H9 (cell line): ENCODE data around the gene WDR5B. TPM values are rescaled to one million over a fixed set of nuclear protein-coding genes. Genes with fewer than 3 reads are reported as not detected.

ENCODE experiments used
- DNase-seq: peaks from one replicate; pipeline ENCODE4 v3.0.0-alpha.2; 2017
- H2AFZ ChIP-seq: one replicate; pipeline ENCODE4 v1.6.1; 2013; ENCODE audit warnings: mild to moderate bottlenecking, low read length, control low read depth, moderate library complexity
- H2AK5ac ChIP-seq: 2 replicates; pipeline ENCODE4 v1.6.1; 2013; ENCODE audit warnings: low read length, control low read depth, mixed read lengths; ENCODE audit not compliant: insufficient read length
- H2BK120ac ChIP-seq: one replicate; pipeline ENCODE4 v1.6.1; 2013; ENCODE audit warnings: low read depth, mild to moderate bottlenecking, low read length, control low read depth, inconsistent platforms; ENCODE audit not compliant: poor library complexity, severe bottlenecking
- H2BK12ac ChIP-seq: 2 replicates; pipeline ENCODE4 v1.6.1; 2013; ENCODE audit warnings: low read length, control low read depth, mixed read lengths, low read depth; ENCODE audit not compliant: insufficient read length
- H2BK15ac ChIP-seq: 2 replicates; pipeline ENCODE4 v1.6.1; 2013; ENCODE audit warnings: low read depth, low read length, control low read depth
- H2BK20ac ChIP-seq: one replicate; pipeline ENCODE4 v1.6.1; 2013; ENCODE audit warnings: low read depth, mild to moderate bottlenecking, low read length, control low read depth, inconsistent platforms; ENCODE audit not compliant: poor library complexity, severe bottlenecking
- H2BK5ac ChIP-seq: 2 replicates; pipeline ENCODE4 v1.6.1; 2013; ENCODE audit warnings: low read length, control low read depth, mixed read lengths; ENCODE audit not compliant: insufficient read length
- H3K14ac ChIP-seq: 2 replicates; pipeline ENCODE4 v1.6.1; 2013; ENCODE audit warnings: low read length, control low read depth; ENCODE audit not compliant: insufficient read depth
- H3K18ac ChIP-seq: 2 replicates; pipeline ENCODE4 v1.6.1; 2013; ENCODE audit warnings: low read depth, mild to moderate bottlenecking, mixed read lengths, low read length, control low read depth; ENCODE audit not compliant: insufficient read length
- H3K23ac ChIP-seq: 2 replicates; pipeline ENCODE4 v1.6.1; 2013; ENCODE audit warnings: low read length, control low read depth, mixed read lengths, low read depth; ENCODE audit not compliant: insufficient read length
- H3K23me2 ChIP-seq: 2 replicates; pipeline ENCODE4 v1.6.1; 2013; ENCODE audit warnings: low read depth, mild to moderate bottlenecking, mixed read lengths, low read length, control low read depth; ENCODE audit not compliant: insufficient read length, poor library complexity, severe bottlenecking
- H3K27ac ChIP-seq: 2 replicates; pipeline ENCODE4 v1.5.1; 2013; ENCODE audit warnings: low read length, control low read depth, mixed read lengths, low read depth; ENCODE audit not compliant: insufficient read length
- H3K27me3 ChIP-seq: 2 replicates; pipeline ENCODE4 v1.6.1; 2013; ENCODE audit warnings: low read length, control low read depth, inconsistent platforms; ENCODE audit not compliant: insufficient read depth
- H3K4ac ChIP-seq: 2 replicates; pipeline ENCODE4 v1.6.1; 2013; ENCODE audit warnings: low read depth, mild to moderate bottlenecking, control low read depth, inconsistent platforms, low read length, moderate library complexity
- H3K4me1 ChIP-seq: 2 replicates; pipeline ENCODE4 v1.6.1; 2013; ENCODE audit warnings: low read length, control low read depth, inconsistent platforms; ENCODE audit not compliant: insufficient read depth
- H3K4me2 ChIP-seq: 2 replicates; pipeline ENCODE4 v1.6.1; 2013; ENCODE audit warnings: low read length, control low read depth, mixed read lengths; ENCODE audit not compliant: insufficient read length, insufficient read depth
- H3K56ac ChIP-seq: 2 replicates; pipeline ENCODE4 v1.6.1; 2013; ENCODE audit warnings: low read depth, mild to moderate bottlenecking, mixed read lengths, low read length, control low read depth; ENCODE audit not compliant: insufficient read length
- H3K79me1 ChIP-seq: 2 replicates; pipeline ENCODE4 v1.6.1; 2013; ENCODE audit warnings: low read depth, mild to moderate bottlenecking, moderate library complexity, low read length, control low read depth, inconsistent platforms; ENCODE audit not compliant: insufficient read depth, poor library complexity, severe bottlenecking
- H3K79me2 ChIP-seq: 2 replicates; pipeline ENCODE4 v1.6.1; 2013; ENCODE audit warnings: low read length, control low read depth, inconsistent platforms; ENCODE audit not compliant: insufficient read depth
- H3K9ac ChIP-seq: 2 replicates; pipeline ENCODE4 v1.6.1; 2013; ENCODE audit warnings: low read length, control low read depth, mixed read lengths; ENCODE audit not compliant: insufficient read length; ENCODE audit errors: extremely low read depth
- H3K9me3 ChIP-seq: one replicate; pipeline ENCODE4 v1.6.1; 2013; ENCODE audit warnings: low read depth, low read length, inconsistent platforms; ENCODE audit not compliant: control insufficient read depth
- H3T11ph ChIP-seq: one replicate; pipeline ENCODE4 v1.6.1; 2013; ENCODE audit warnings: mild to moderate bottlenecking, low read length, control low read depth, inconsistent platforms
- H4K20me1 ChIP-seq: one replicate; pipeline ENCODE4 v1.6.1; 2013; ENCODE audit not compliant: control insufficient read depth, insufficient read length, insufficient read depth
- H4K5ac ChIP-seq: 2 replicates; pipeline ENCODE4 v1.6.1; 2013; ENCODE audit warnings: low read depth, mild to moderate bottlenecking, mixed read lengths, low read length, control low read depth; ENCODE audit not compliant: insufficient read length
- H4K8ac ChIP-seq: replicated peaks from 2 replicates; pipeline ENCODE4 v1.6.1; 2013; ENCODE audit warnings: low read length, control low read depth, mixed read lengths, low read depth; ENCODE audit not compliant: insufficient read length
- H4K91ac ChIP-seq: 2 replicates; pipeline ENCODE4 v1.6.1; 2013; ENCODE audit warnings: low read depth, mild to moderate bottlenecking, moderate library complexity, mixed read lengths, low read length, control low read depth; ENCODE audit not compliant: insufficient read length
- H3K27ac Mint-ChIP-seq, 3 experiments: 2 replicates in 2 of 3; 3 replicates in 1 of 3; pipeline ENCODE4 v1.8.0; 2020 to 2021; ENCODE audit warnings: mixed read lengths in 3 of 3, mild to moderate bottlenecking in 1 of 3, moderate library complexity in 1 of 3
- H3K27me3 Mint-ChIP-seq: 2 replicates; pipeline ENCODE4 v1.8.0; 2021; ENCODE audit warnings: low read depth, mild to moderate bottlenecking, moderate library complexity, mixed read lengths
- H3K36me3 Mint-ChIP-seq, 3 experiments: 2 replicates in 2 of 3; 3 replicates in 1 of 3; pipeline ENCODE4 v1.8.0; 2020 to 2021; ENCODE audit warnings: low read depth in 3 of 3, mixed read lengths in 3 of 3; ENCODE audit not compliant: insufficient read depth in 1 of 3
- H3K4me1 Mint-ChIP-seq, 2 experiments: 2 replicates each; pipeline ENCODE4 v1.8.0; 2020; ENCODE audit warnings: mixed read lengths in 2 of 2
- H3K4me3 Mint-ChIP-seq, 2 experiments: 2 replicates in 1 of 2; 3 replicates in 1 of 2; pipeline ENCODE4 v1.8.0; 2020 to 2021; ENCODE audit warnings: mild to moderate bottlenecking in 2 of 2, mixed read lengths in 2 of 2, moderate library complexity in 1 of 2
- H3K9me3 Mint-ChIP-seq, 2 experiments: 2 replicates in 1 of 2; 3 replicates in 1 of 2; pipeline ENCODE4 v1.8.0; 2020; ENCODE audit warnings: mild to moderate bottlenecking in 2 of 2, mixed read lengths in 2 of 2, moderate library complexity in 1 of 2
- WGBS: extraction: QIAGEN DNeasy Blood & Tissue Kit; methylation state at CpG from one replicate; pipeline ENCODE4 v1.1.7; 2013; ENCODE audit warnings: missing lambda C conversion rate, low lambda C conversion rate, mixed read lengths; ENCODE audit not compliant: insufficient read length; ENCODE audit errors: extremely low coverage; 5-methylcytosine and 5-hydroxymethylcytosine counted together
- total RNA-seq: library from RNA; stranded (reverse); gene quantifications from 2 replicates; pipeline ENCODE4 v1.2.1, GENCODE V29; 2021
- TF ChIP-seq, protein P1 (sequence below): fragments of 200-600 bp; sonication (generic); conservative IDR thresholded peaks from 3 replicates; pipeline ENCODE4 v1.8.0; 2021; ENCODE audit warnings: antibody characterized with exemption, mild to moderate bottlenecking

Gene WDR5B
- total RNA-seq, 1 experiment from 2014 or later = 3.7 TPM

DNA sequence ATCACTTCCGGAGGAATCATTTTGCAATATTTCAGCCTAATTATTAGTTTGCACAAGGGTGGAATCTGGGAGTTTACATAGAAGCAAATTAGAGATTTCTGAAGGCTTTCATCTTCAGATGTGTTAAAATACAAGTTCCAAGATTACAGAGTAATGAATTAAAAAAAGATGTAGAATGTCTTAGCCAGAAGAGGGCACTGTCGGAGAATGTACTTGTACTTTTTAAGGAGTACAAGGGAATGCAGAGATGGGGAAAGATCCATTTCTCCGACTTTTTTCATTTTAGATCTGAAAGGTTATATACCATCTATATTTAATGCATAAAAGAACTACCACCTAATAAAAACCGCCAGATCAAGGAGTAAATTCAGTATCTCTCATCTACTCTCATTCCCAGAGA lies 43.1 kb upstream of the WDR5B start:
- Histone ChIP-seq H3K4me1 (no peaks in the 10 kb centered on the region), H2BK12ac (no peak overlapping the region)

More for the DNA sequence above, 43.1 kb upstream of the WDR5B start:
- no peaks in the 10 kb centered on the region for H3K27me3 Mint-ChIP-seq
- no CpG with 5 or more reads among the region's 4 CpGs for WGBS
- H3K9me3 Mint-ChIP-seq = no peaks in the 10 kb centered on the region
- H3K36me3 Mint-ChIP-seq = peaks cover 7 to 73% (median 50%) of the 10 kb centered on the region in 3 experiments; a peak in 6 of 7 replicates
- Histone ChIP-seq H2AK5ac (no peak overlapping the region), H2BK15ac (no peak overlapping the region), H3K14ac (no peak overlapping the region), H2BK120ac (no peak overlapping the region), H3K27ac (no peak overlapping the region), H3T11ph (no peak overlapping the region), H4K8ac (no peak overlapping the region), H4K20me1 (no peaks in the 10 kb centered on the region), H2BK5ac (no peak overlapping the region), H3K79me2 (no peaks in the 10 kb centered on the region), H4K5ac (no peak overlapping the region), H3K9ac (no peak overlapping the region), H3K23ac (no peak overlapping the region), H3K18ac (no peak overlapping the region), H3K56ac (no peak overlapping the region), H4K91ac (no peak overlapping the region), H3K4ac (no peak overlapping the region), H2BK20ac (no peak overlapping the region), H3K9me3 (no peaks in the 10 kb centered on the region), H3K27me3 (no peaks in the 10 kb centered on the region), H3K79me1 (no peaks in the 10 kb centered on the region), H2AFZ (no peak overlapping the region), H3K4me2 (no peak overlapping the region), H3K23me2 (no peaks in the 10 kb centered on the region)
- no peak overlapping the region for H3K4me3 Mint-ChIP-seq
- TF ChIP-seq, protein P1, sequence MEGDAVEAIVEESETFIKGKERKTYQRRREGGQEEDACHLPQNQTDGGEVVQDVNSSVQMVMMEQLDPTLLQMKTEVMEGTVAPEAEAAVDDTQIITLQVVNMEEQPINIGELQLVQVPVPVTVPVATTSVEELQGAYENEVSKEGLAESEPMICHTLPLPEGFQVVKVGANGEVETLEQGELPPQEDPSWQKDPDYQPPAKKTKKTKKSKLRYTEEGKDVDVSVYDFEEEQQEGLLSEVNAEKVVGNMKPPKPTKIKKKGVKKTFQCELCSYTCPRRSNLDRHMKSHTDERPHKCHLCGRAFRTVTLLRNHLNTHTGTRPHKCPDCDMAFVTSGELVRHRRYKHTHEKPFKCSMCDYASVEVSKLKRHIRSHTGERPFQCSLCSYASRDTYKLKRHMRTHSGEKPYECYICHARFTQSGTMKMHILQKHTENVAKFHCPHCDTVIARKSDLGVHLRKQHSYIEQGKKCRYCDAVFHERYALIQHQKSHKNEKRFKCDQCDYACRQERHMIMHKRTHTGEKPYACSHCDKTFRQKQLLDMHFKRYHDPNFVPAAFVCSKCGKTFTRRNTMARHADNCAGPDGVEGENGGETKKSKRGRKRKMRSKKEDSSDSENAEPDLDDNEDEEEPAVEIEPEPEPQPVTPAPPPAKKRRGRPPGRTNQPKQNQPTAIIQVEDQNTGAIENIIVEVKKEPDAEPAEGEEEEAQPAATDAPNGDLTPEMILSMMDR = peak; percentile 70
- no peaks in the 10 kb centered on the region for H3K4me1 Mint-ChIP-seq
- no peak for DNase-seq
- H3K27ac Mint-ChIP-seq = peak overlapping the region in 1 of 3 experiments; percentile 70; a peak in 1 of 7 replicates
